Epithelial cell of esophagus (primary cell): ENCODE measurements around the gene TUFT1.

Experiments used
- DNase-seq: peaks from one replicate; pipeline ENCODE4 v3.0.0; 2010; ENCODE audit warnings: low read depth
- H3K4me3 ChIP-seq: 2 replicates; pipeline ENCODE4 v1.5.1; 2011; ENCODE audit warnings: mild to moderate bottlenecking, low read length, control low read depth
- TF ChIP-seq, protein P1 (sequence below): IDR thresholded peaks from 2 replicates; pipeline ENCODE4 v1.5.1; 2011; ENCODE audit warnings: low read depth, mild to moderate bottlenecking, low read length, control low read depth, inconsistent platforms; ENCODE audit not compliant: insufficient read depth; ENCODE audit errors: missing control alignments

TUFT1 gene

GRCh38 chr1:151524736-151525135 is 15.4 kb upstream of the TUFT1 start:
- H3K4me3 ChIP-seq: no peak overlapping the region
- TF ChIP-seq, protein P1, sequence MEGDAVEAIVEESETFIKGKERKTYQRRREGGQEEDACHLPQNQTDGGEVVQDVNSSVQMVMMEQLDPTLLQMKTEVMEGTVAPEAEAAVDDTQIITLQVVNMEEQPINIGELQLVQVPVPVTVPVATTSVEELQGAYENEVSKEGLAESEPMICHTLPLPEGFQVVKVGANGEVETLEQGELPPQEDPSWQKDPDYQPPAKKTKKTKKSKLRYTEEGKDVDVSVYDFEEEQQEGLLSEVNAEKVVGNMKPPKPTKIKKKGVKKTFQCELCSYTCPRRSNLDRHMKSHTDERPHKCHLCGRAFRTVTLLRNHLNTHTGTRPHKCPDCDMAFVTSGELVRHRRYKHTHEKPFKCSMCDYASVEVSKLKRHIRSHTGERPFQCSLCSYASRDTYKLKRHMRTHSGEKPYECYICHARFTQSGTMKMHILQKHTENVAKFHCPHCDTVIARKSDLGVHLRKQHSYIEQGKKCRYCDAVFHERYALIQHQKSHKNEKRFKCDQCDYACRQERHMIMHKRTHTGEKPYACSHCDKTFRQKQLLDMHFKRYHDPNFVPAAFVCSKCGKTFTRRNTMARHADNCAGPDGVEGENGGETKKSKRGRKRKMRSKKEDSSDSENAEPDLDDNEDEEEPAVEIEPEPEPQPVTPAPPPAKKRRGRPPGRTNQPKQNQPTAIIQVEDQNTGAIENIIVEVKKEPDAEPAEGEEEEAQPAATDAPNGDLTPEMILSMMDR: no peak
- DNase-seq: no peak

GRCh38 chr1:151526735-151527525 is 13.2 kb upstream of the TUFT1 start:
- no peak for DNase-seq
- H3K4me3 ChIP-seq: no peak overlapping the region
- TF ChIP-seq, protein P1: no peak

DNA sequence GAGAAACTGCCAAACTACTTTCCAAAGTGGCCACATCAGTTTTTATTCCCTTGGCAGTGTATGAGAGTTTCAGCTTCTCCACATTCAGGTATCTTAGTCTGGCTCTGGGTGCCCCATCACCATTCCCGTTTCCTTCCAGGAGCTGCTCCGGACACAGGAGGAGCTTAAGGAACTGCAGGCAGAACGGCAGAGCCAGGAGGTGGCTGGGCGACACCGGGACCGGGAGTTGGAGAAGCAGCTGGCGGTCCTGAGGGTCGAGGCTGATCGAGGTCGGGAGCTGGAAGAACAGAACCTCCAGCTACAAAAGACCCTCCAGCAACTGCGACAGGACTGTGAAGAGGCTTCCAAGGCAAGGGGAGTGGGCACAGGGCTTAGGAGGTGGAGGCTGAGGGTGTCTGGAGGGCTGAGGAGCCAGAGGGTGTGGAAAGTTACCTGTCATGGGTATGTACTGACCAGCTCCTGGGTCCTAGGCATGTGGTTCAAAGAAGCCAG is 10.9 kb upstream of the TUFT1 start:
- TF ChIP-seq, protein P1: no peak
- no peak for DNase-seq
- no peak overlapping the region for H3K4me3 ChIP-seq

GRCh38 chr1:151529781-151530180 is 10.3 kb upstream of the TUFT1 start:
- no peak overlapping the region for H3K4me3 ChIP-seq
- no peak for DNase-seq
- TF ChIP-seq, protein P1: no peak

- TF ChIP-seq, protein P1: no peak
Observed at GRCh38 chr1:151530461-151530860, 9.6 kb upstream of the TUFT1 start.

GRCh38 chr1:151533870-151534269 is 6.2 kb upstream of the TUFT1 start:
- TF ChIP-seq, protein P1: no peak
- no peak for DNase-seq

More at GRCh38 chr1:151530461-151530860, 9.6 kb upstream of the TUFT1 start:
- DNase-seq: no peak
- no peak overlapping the region for H3K4me3 ChIP-seq

DNA sequence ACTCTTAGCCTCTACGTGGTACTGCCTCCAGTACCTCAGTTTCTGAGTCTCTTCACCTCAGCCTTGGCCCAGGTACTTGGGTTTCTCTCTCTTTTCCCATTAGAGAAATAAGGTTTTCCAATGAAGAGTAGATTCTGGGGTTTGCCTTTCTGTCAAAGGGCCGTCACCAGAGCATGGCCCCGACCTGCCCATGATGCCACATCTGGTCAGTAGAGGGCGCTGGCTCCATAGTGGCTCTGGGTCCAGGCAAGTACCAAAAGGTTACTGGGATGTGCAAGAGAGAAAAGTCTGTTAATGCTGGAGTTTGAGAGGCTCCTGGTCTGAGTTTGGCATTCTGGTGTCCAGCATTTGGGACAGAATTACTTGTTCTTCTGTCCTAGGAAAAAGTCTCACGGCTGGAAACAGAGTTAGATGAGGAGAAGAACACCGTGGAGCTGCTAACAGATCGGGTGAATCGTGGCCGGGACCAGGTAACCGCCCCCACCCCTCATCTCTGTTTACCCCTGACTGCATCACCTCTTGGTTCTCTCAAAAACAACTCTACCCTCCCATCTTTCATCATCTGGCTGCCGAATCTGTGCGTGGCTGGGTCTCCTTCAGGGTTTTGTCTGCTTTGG is 5.3 kb upstream of the TUFT1 start:
- no peak overlapping the region for H3K4me3 ChIP-seq
- TF ChIP-seq, protein P1: peak; percentile 94
- peak; percentile 77 for DNase-seq

More at GRCh38 chr1:151533870-151534269, 6.2 kb upstream of the TUFT1 start:
- H3K4me3 ChIP-seq: no peak overlapping the region
